Umbilical cord (tissue), 2 donors: ENCODE data around the gene RAD9B. TPM values are rescaled to one million over a fixed set of nuclear protein-coding genes. Genes with fewer than 3 reads are reported as not detected.
"Not testable (repeated sequence)": the region's sequence is repeated elsewhere in the genome, so short reads cannot be mapped to it uniquely, and the experiment has no call there.

Source experiments
- DNase-seq: peaks from one replicate; pipeline ENCODE4 v3.0.0-alpha.2; 2015; ENCODE audit warnings: low spot score
- total RNA-seq: library from RNA; depleted of rRNA; stranded (reverse); fragments of >200 nt; gene quantifications from one replicate; pipeline ENCODE4 v1.2.3, GENCODE V29; 2014; ENCODE audit warnings: low replicate concordance; ENCODE audit not compliant: insufficient read depth

RAD9B gene
- total RNA-seq, result 0.96 TPM

DNA sequence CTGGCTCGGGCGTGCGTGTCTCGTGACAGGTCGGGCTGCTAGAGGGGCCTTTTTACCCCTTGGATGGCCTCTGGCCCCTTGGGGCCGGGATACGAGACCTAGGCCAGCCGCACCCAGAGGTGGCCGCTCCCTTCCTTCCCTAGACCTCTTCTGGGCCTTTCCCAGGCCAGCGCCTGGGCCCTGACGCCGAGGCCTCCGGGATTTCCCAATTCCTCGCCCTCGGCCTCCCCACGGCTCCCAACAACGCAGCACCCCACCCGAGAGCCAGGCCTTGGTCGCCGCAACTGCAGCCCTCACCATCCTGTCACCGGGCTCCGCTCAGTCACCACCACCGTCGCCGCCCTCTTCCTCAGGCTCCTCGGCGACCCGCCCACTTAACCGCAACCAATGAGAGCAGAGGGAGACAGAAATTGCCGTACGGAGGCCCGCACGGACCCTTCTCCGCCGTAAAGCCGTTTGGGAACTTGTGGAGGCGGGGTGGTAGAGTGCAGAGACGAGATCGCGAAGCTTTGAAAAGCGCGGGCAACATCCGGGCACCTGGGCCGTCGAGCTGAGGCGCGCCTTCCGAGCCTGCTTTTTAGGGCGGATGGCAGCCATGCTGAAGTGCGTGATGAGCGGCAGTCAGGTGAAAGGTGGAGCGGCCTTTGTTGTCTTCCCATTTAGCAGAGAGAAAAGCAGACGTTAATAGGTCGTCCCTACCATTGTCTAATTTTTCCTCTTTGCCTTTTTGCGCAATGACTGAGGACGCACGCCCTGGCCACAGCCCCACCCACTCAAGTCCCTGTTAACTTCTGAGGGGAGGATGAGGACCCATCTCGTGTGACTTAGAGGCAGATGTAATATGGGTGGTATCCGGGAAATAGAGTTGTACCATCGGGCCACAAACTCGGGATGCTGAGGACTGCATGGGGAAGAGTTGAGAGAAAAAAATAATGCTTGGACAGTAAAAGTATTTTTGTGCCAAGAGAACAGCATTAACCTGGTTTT lies at the start of gene RAD9B, which contains the start of gene VPS29:
Gene RAD9B (plus strand): TSS at position 580 of the 987 bp plus-strand sequence. CDS start 7 bp downstream, at position 587.
Gene VPS29 (minus strand): TSS at position 360 of the 987 bp plus-strand sequence. CDS start 60 bp downstream, at position 300.
- peak; percentile 99 for DNase-seq

DNA sequence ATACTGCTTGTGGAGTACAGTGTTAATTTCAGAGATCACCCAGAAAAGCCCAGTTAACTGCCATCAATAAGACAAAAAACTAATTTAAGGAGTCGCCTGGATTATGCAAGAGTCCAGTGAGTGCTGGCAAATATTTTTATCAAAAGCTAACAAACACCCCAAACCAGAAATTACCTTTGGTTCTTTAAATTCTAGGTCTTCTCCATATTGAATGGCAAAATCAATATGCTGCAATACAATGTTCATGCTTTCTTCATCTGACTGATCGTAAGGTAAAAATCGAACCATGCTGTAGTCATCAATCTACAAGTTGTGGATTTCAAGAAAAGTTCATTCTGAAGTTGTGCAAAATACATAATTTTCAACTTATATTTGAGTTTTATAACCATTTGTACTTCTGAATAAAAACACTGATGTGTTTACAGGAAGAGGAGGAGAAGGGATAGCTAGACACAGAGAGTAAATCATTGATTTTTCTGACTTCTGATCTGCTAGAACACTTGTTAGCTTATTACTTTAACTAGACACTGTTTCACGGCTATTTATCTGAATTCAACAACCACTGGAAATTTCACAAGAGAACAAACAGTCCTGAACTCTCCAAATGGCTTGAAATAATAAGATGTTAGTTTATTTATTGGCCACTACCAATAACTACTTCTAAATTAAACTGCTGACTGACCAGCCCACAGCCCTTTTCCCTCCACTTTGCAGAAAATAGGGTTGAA lies 48.4 kb upstream of the RAD9B start:
- no peak for DNase-seq

GRCh38 chr12:110458756-110459155 lies 43.4 kb upstream of the RAD9B start:
- DNase-seq, result no peak

DNA sequence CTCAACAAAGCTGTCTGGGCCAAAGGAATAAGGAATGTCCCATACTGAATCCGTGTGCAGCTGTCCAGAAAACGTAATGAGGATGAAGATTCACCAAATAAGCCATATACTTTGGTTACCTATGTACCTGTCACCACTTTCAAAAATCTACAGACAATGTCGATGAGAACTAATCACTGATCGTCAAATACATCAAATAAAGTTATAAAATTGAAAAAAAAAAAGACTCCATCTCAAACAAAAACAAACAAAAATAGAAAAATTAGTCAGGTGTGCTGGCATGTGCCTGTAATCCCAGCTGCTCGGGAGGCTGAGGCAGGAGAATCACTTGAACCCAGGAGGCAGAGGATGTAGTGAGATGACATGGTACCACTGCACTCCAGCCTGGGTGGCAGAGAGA lies 40.9 kb upstream of the RAD9B start:
- DNase-seq, result not testable (repeated sequence)

DNA sequence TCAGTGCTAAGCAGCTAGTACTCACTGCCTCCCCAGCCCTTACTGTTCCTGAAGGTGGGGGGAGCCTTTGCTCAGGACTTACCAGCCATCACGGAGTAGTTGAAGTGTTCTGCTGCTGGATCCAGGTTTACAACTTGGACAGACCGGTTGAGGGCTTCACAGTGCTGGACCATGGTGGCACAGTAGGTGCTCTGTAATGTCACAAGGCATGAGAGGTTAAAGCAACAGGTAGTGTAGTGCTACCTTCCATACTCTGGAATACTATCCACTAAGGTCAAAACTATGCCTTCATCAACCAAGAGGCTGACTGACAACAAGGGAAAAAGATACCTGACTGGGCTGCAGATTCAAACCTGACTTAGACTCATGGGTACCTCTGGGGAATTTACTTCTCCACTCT lies 37.1 kb upstream of the RAD9B start:
- no peak for DNase-seq

GRCh38 chr12:110465765-110466164 lies 36.4 kb upstream of the RAD9B start:
- DNase-seq, result not testable (repeated sequence)

DNA sequence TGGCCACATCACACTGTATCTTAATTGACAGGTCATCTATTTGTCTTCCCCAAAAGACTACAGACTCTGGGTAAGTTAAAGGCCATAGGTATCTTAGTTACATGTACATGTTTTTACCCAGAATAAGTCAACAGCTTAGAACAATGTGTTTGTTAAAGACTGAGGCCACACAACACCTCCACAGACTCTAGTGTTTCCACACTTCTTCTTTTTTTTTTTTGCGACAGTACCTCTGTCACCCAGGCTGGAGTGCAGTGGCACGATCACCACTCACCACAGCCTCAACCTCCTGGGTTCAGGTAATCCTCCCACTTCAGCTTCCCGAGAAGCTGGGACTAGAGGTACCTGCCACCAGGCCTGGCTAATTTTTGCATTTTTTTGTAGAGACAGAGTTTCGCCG lies 35.3 kb upstream of the RAD9B start:
- no peak for DNase-seq

DNA sequence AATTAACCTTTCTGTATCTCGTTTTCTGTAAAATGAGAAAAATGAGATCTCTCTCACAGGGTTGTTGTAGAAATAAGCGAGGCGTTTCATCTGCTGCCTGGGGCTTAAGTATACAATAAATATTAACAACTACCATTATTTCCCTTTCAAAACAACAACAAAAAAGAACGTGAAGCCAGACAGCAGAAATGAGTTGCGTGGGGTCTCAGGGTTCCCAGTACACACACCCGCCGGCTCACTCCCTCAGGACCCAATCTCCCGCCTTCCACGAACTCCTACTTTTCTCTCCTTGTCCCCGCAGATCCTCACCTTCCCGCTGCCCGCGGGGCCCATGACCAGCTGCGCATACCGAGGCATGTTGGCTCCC lies 34.3 kb upstream of the RAD9B start:
- no peak for DNase-seq

- peak; percentile 99 for DNase-seq
Measured at GRCh38 chr12:110468214-110469048, 33.7 kb upstream of the RAD9B start, which contains the start of the genes FAM216A and GPN3. FAM216A (plus strand) TSS chr12:110468845; CDS start chr12:110468876, 31 bp downstream. GPN3 (minus strand) TSS chr12:110468257; CDS start chr12:110468203, 54 bp downstream.

- DNase-seq, result no peak
Measured at GRCh38 chr12:110475426-110475825, 26.7 kb upstream of the RAD9B start.

GRCh38 chr12:110498984-110499706 lies 3.0 kb upstream of the RAD9B start:
- peak; percentile 1 for DNase-seq

- no peak for DNase-seq
Measured at GRCh38 chr12:110501399-110501751, 756 bp upstream of the RAD9B start.

DNA sequence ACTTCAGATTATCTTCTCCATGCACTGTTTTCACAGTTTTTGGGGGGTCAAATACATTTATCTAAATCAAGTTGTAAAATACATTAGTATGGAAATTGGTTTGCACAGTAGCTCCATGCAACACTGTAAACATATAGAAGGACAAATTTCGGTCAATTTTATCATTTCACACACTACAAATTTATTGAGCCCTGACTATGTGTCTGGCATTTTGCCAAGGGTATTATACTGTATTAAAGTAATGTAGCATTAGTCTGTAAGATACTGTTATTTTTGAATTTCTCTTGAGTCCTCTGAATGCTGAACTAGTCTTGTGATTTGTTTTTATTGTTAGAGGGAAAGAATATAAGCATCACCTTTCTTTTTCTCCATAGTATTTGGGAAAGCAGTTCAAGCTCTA lies 1.3 kb downstream of the RAD9B start:
- DNase-seq, result no peak

- no peak for DNase-seq
Measured at GRCh38 chr12:110505332-110505731, 3.2 kb downstream of the RAD9B start.

- peak; percentile 11 for DNase-seq
Measured at GRCh38 chr12:110508071-110508586, 6.0 kb downstream of the RAD9B start.

DNA sequence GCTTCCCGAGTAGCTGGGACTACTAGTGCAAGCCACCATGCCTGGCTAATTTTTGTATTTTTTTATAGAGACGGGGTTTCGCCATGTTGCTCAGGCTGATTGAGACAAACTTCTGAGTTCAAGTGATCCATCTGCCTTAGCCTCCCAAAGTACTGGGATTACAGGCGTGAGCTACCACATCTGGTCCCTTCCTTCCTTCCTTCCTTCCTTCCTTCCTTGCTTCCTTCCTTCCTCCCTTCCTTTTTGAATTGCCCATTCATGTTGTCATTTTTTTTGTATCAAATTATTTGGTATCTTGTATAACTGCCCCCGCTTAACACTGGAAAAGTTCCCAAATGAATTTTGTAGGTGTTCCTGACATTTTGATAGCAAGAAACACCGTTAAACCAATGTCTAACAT lies 11.7 kb downstream of the RAD9B start:
- DNase-seq, result no peak

- no peak for DNase-seq
Measured at GRCh38 chr12:110514363-110514762, 12.2 kb downstream of the RAD9B start.

DNA sequence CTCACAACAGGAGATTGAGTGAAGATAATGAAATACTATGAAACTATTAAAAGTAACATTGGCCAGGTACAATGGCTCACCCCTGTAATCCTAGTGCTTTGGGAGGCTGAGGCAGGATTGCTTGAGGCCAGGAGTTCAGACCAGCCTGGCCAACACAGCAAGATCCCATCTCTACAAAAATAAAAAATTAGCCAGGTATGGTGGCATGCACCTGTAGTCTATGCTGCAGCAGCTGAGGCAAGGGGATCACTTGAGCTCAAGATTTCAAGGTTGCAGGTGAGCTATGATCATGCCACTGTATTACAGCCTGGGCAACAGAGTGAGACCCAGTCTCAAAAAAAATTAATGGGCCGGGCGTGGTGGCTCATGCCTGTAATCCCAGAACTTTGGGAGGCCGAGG lies 14.9 kb downstream of the RAD9B start:
- no peak for DNase-seq

DNA sequence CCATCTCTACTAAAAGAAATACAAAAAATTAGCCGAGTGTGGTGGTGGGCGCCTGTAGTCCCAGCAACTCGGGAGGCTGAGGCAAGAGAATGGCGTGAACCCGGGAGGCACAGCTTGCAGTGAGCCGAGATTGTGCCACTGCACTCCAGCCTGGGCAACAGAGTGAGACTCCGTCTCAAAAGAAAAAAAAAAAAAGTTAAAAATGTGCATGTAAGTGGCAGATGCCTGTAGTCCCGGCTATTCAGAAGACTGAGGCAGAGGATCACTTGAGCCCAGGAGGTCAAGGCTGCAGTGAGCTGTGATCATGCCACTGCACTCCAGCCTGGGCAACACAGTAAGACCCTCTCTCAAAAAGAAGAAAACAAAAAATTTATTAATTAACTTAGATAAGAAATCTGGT lies 15.9 kb downstream of the RAD9B start:
- DNase-seq, result not testable (repeated sequence)
